Peyer's patch (tissue), 4 donors: ENCODE data around the gene MMP24.

ENCODE experiments used
- CTCF ChIP-seq, 6 experiments: fragments of 450-650 bp in 4 of 6; fragments of 200-600 bp in 2 of 6; sonication (generic) in 1 of 6; IDR thresholded peaks; one replicate each; pipeline ENCODE4 v1.5.1; 2017 to 2019; ENCODE audit warnings: antibody characterized with exemption in 6 of 6, mild to moderate bottlenecking in 3 of 6, moderate library complexity in 1 of 6
- POLR2A ChIP-seq, 2 donors: fragments of 450-650 bp; IDR thresholded peaks; one replicate each; pipeline ENCODE4 v1.5.1; 2017; ENCODE audit warnings: antibody characterized with exemption in 2 of 2, mild to moderate bottlenecking in 2 of 2, moderate library complexity in 2 of 2

- TF ChIP-seq CTCF (IDR thresholded peaks at IDR 0.05) (no peak), POLR2A (IDR thresholded peaks at IDR 0.05) (no peak)
Observed at GRCh38 chr20:35302421-35303335, 76.2 kb downstream of the MMP24 start.
